GM18511 (cell line): Measurements from ENCODE around the gene IGFBP3.

ENCODE experiments used
- ATAC-seq: cut with Tn5 transposase; IDR thresholded peaks from one replicate; pipeline ENCODE4 v1.9.1; 2021; ENCODE audit warnings: mild to moderate bottlenecking, moderate library complexity; ENCODE audit not compliant: unreplicated experiment

The IGFBP3 gene

DNA sequence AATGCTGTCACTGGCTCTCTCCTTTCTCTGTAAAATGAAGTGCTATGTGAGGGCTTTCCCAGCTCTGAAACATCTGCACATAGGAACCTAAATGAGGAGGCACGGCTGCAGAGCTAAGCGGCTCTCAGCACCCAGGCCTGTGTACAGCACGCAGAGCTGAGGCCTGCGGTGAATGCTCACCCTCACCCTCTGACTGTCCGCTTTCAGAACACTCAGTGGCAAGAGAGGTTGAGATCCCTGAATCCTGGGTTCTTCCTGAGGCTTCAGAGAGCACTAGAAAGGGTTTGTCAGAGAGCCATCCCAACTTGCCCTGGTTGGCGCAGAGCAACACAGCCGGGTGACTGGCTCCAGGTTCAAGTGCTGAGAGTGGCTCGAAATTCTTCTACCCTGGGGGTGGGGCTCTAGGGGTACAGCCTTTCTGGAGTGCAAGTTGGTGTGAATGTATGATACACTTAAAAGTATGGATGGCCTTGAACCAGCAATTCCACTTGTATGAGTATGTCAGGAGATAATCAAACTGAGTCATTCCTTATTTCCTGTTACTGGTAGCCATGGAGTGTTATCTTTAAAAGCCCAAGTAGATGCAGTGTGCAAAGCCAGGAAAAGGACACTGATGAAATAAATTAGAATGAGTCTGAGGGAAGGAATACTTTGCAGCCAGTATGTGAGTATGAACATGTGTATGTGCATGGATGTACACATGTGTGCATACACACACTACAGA lies 46.5 kb downstream of the IGFBP3 start:
- ATAC-seq: no peak

- ATAC-seq: no peak
Measured at GRCh38 chr7:45873355-45873754, 47.7 kb downstream of the IGFBP3 start.

DNA sequence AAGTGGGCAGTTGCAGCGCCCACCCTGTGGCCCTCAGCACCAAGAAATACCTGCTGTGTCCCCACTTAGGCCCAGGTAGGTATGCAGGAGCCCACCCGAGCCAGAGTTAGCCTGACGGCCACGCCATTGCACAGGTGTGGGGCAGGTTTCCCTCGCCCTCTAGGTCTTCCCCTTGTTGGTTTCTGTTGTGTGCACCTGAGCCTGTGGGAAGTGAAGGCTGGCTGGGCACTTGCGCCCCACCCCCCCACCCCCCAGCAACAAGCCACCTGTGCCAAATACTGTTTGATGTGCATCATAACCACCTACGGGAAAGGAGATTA lies 48.1 kb downstream of the IGFBP3 start, which contains the start of gene CCDC201:
Gene CCDC201, minus strand, starts transcription at position 48 of the 320 bp plus-strand sequence. CDS start 75 bp downstream, outside the sequence.
- no peak for ATAC-seq

DNA sequence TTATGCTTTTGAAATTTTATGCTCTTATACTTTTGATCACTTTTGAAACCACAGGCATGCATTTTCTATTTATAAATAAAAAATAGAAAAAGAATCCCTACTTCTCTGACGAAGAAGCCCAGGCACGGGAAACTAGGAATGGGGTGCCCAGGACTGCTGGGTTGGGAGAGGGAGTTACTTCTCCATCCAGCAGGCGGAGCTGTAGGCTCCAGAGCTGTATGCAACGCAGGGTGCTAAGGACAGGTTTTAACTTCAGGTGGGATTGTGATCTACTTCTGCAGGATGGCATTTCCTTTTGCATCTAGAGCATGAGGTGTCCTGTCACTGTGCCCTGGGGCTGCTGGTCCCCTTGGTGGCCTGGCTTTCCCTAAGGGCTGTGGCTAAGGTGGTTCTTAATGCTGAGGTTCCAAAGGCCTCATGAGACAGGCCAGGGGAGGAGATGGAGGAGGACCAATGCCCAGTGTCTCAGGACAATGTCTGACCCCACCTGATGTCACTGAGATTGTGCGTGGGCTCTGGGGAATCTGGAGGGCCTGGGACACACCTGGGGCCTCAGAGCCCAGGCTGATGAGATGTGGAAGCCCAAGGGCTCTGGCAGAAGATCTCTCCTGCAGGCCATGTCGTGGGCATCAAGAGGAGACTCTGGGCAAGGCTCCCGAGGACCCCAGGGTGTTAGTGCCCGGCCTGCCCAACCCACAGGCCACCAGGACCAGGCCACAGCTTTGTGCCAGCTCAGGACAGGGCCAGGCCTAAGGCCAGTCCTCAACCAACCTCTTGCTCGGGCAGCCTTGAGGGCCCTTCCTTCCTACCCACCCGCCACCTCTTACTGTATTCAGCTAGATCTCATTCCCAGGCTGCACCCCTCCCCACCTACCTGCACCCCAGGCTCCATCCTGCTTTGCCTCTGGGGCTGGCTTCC lies 48.7 kb downstream of the IGFBP3 start:
- no peak for ATAC-seq

GRCh38 chr7:45869426-45869825 lies 51.6 kb downstream of the IGFBP3 start:
- no peak for ATAC-seq

DNA sequence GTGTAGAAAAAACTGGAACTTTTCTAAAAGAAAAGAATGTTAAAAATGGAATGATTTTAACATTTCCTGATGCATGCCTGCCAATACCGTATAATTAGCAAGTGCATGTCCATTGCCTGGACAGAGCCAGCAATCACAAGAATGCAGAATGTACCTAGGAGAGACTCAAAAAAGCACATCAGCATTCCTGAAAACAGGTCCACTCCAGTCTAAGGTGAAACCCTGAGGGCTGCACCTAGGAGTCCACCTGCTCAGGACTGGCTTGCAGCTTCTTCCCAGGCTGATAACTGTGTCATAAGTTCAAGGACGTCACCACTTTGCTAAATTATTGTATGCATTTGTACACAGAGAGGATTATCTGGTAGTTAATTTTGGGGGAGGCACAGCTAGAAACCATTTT lies 53.6 kb downstream of the IGFBP3 start:
- ATAC-seq: no peak

DNA sequence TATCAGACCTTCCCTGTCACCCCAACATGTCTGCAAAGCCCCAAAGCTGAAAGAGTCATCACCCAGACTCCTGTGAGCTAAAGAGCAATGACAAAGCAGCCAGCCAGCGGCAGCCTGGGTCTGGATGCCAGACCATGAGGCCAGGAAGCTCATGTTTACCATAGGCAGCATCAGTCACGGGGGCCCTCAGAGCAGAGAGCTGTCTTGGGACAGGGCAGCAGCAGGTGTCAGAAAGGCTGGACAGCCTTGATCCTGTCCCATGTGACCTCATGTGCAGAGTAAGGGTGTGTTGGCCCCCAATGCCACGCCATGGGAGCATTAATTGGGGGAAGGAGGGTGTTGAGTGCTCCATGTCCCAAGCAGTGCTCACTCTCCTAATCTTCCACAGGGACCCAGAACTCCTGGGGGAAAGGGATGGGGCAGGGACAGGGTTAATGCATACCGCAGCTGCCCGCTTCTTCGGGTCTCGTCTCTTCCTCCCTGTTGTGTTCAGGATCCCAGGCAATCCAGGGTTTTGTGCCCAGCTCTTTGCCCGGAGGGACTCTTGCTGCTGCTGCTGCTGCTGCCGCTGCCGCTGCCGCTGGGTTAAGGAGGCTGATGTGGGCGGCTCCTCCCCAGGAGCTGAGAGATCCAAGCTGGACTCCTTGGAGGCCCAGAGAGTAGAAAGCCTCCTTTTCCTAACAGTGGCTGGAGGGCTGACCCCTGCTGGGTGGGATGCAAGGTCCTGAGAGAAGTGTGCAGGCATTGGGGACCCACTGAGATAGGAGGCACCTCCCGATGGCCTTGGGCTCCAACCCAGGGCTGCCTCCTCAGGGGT lies 55.3 kb downstream of the IGFBP3 start:
- no peak for ATAC-seq

- ATAC-seq: no peak
Measured at GRCh38 chr7:45863715-45864114, 57.4 kb downstream of the IGFBP3 start.
